ENCODE measurements around the gene VAV3.

GRCh38 chr1:107933736-107934135, 31.2 kb downstream of the VAV3 start:
- no peak for TF ChIP-seq POLR2A (IDR thresholded peaks at IDR 0.05; ENCODE audit: low read depth)
- TF ChIP-seq CTCF (IDR thresholded peaks at IDR 0.05) = no peak
